Subcutaneous abdominal adipose tissue (tissue), 5 donors: ENCODE results near the gene ADAMTS16.

ENCODE experiments used
- H3K27ac ChIP-seq: one replicate; pipeline ENCODE4 v1.7.0; 2013; ENCODE audit warnings: low read depth, mild to moderate bottlenecking, inconsistent platforms, low read length, moderate library complexity
- H3K27me3 ChIP-seq, 5 donors: one replicate each; pipeline ENCODE4 v1.7.0; 2013; ENCODE audit warnings: low read length in 5 of 5, inconsistent platforms in 1 of 5; ENCODE audit not compliant: control insufficient read depth in 5 of 5, insufficient read depth in 4 of 5
- H3K36me3 ChIP-seq, 5 donors: one replicate each; pipeline ENCODE4 v1.7.0; 2013; ENCODE audit warnings: low read length in 5 of 5; ENCODE audit not compliant: control insufficient read depth in 5 of 5, insufficient read depth in 5 of 5
- H3K4me1 ChIP-seq, 5 donors: one replicate each; pipeline ENCODE4 v1.7.0; 2013; ENCODE audit warnings: low read length in 5 of 5, mild to moderate bottlenecking in 3 of 5, moderate library complexity in 1 of 5; ENCODE audit not compliant: control insufficient read depth in 5 of 5, insufficient read depth in 5 of 5
- H3K4me3 ChIP-seq, 5 donors: one replicate each; pipeline ENCODE4 v1.7.0; 2013; ENCODE audit warnings: low read length in 5 of 5, low read depth in 1 of 5
- H3K9ac ChIP-seq, 5 donors: one replicate each; pipeline ENCODE4 v1.7.0; 2013; ENCODE audit warnings: low read length in 5 of 5, mild to moderate bottlenecking in 4 of 5, moderate library complexity in 3 of 5
- H3K9me3 ChIP-seq, 5 donors: one replicate each; pipeline ENCODE4 v1.7.0; 2013; ENCODE audit warnings: low read length in 5 of 5; ENCODE audit not compliant: control insufficient read depth in 5 of 5
- donor health status: healthy.
- donor health status: healthy.
- donor health status: healthy.
- donor health status: healthy.
- donor health status: healthy.

The ADAMTS16 gene

GRCh38 chr5:5288201-5288600 lies 148.1 kb downstream of the ADAMTS16 start:
- Histone ChIP-seq H3K9ac (no peak overlapping the region), H3K9me3 (peaks cover 0 to 4% (median 0%) of the 10 kb centered on the region in 5 donors), H3K27me3 (no peaks in the 10 kb centered on the region), H3K4me3 (no peak overlapping the region), H3K27ac (no peak overlapping the region), H3K36me3 (no peaks in the 10 kb centered on the region), H3K4me1 (peaks cover 0 to 11% (median 0%) of the 10 kb centered on the region in 5 donors)

- H3K36me3 ChIP-seq: no peaks in the 10 kb centered on the region
- H3K4me3 ChIP-seq: no peak overlapping the region
- H3K4me1 ChIP-seq: peaks cover 0 to 11% (median 0%) of the 10 kb centered on the region in 5 donors
- H3K27ac ChIP-seq: no peak overlapping the region
- H3K9ac ChIP-seq: no peak overlapping the region
- no peaks in the 10 kb centered on the region for H3K9me3 ChIP-seq
- no peaks in the 10 kb centered on the region for H3K27me3 ChIP-seq
Observed at GRCh38 chr5:5289537-5289936, 149.4 kb downstream of the ADAMTS16 start.

GRCh38 chr5:5290674-5291334 lies 150.7 kb downstream of the ADAMTS16 start:
- no peaks in the 10 kb centered on the region for H3K36me3 ChIP-seq
- no peaks in the 10 kb centered on the region for H3K9me3 ChIP-seq
- H3K9ac ChIP-seq: no peak overlapping the region
- peaks cover 0 to 11% (median 0%) of the 10 kb centered on the region in 5 donors for H3K4me1 ChIP-seq
- no peaks in the 10 kb centered on the region for H3K27me3 ChIP-seq
- H3K27ac ChIP-seq: no peak overlapping the region
- H3K4me3 ChIP-seq: no peak overlapping the region

GRCh38 chr5:5291357-5291756 lies 151.2 kb downstream of the ADAMTS16 start:
- Histone ChIP-seq H3K9me3 (no peaks in the 10 kb centered on the region), H3K4me3 (no peak overlapping the region), H3K9ac (no peak overlapping the region), H3K27ac (no peak overlapping the region), H3K27me3 (no peaks in the 10 kb centered on the region), H3K36me3 (no peaks in the 10 kb centered on the region), H3K4me1 (peaks cover 0 to 11% (median 0%) of the 10 kb centered on the region in 5 donors)

GRCh38 chr5:5293029-5293428 lies 152.9 kb downstream of the ADAMTS16 start:
- H3K4me3 ChIP-seq: no peak overlapping the region
- peaks cover 0 to 11% (median 4%) of the 10 kb centered on the region in 5 donors for H3K4me1 ChIP-seq
- H3K27ac ChIP-seq: no peak overlapping the region
- no peaks in the 10 kb centered on the region for H3K36me3 ChIP-seq
- no peaks in the 10 kb centered on the region for H3K27me3 ChIP-seq
- H3K9ac ChIP-seq: no peak overlapping the region
- no peaks in the 10 kb centered on the region for H3K9me3 ChIP-seq

GRCh38 chr5:5294429-5294828 lies 154.3 kb downstream of the ADAMTS16 start:
- Histone ChIP-seq H3K9ac (no peak overlapping the region), H3K36me3 (no peaks in the 10 kb centered on the region), H3K27ac (no peak overlapping the region), H3K4me1 (peaks cover 0 to 11% (median 4%) of the 10 kb centered on the region in 5 donors), H3K4me3 (no peak overlapping the region), H3K9me3 (no peaks in the 10 kb centered on the region), H3K27me3 (no peaks in the 10 kb centered on the region)

- no peak overlapping the region for H3K4me3 ChIP-seq
- peaks cover 0 to 11% (median 4%) of the 10 kb centered on the region in 5 donors for H3K4me1 ChIP-seq
- H3K9me3 ChIP-seq: no peaks in the 10 kb centered on the region
- no peak overlapping the region for H3K27ac ChIP-seq
- H3K36me3 ChIP-seq: no peaks in the 10 kb centered on the region
- no peak overlapping the region for H3K9ac ChIP-seq
- no peaks in the 10 kb centered on the region for H3K27me3 ChIP-seq
Observed at GRCh38 chr5:5295351-5295750, 155.2 kb downstream of the ADAMTS16 start.

GRCh38 chr5:5296051-5296450 lies 155.9 kb downstream of the ADAMTS16 start:
- H3K36me3 ChIP-seq: no peaks in the 10 kb centered on the region
- H3K27me3 ChIP-seq: no peaks in the 10 kb centered on the region
- H3K4me3 ChIP-seq: no peak overlapping the region
- peaks cover 0 to 6% (median 4%) of the 10 kb centered on the region in 5 donors for H3K4me1 ChIP-seq
- no peak overlapping the region for H3K9ac ChIP-seq
- no peak overlapping the region for H3K27ac ChIP-seq
- no peaks in the 10 kb centered on the region for H3K9me3 ChIP-seq

- no peak overlapping the region for H3K9ac ChIP-seq
- no peaks in the 10 kb centered on the region for H3K27me3 ChIP-seq
- H3K9me3 ChIP-seq: peaks cover 4 to 7% (median 5%) of the 10 kb centered on the region in 5 donors
- peaks cover 0 to 4% (median 0%) of the 10 kb centered on the region in 5 donors for H3K4me1 ChIP-seq
- no peaks in the 10 kb centered on the region for H3K36me3 ChIP-seq
- no peak overlapping the region for H3K4me3 ChIP-seq
- H3K27ac ChIP-seq: no peak overlapping the region
Observed at GRCh38 chr5:5297432-5298067, 157.4 kb downstream of the ADAMTS16 start.

- Histone ChIP-seq H3K4me1 (peaks cover 0 to 4% (median 0%) of the 10 kb centered on the region in 5 donors), H3K9me3 (peaks cover 4 to 7% (median 5%) of the 10 kb centered on the region in 5 donors), H3K27ac (no peak overlapping the region), H3K36me3 (no peaks in the 10 kb centered on the region), H3K27me3 (no peaks in the 10 kb centered on the region), H3K9ac (no peak overlapping the region), H3K4me3 (no peak overlapping the region)
Observed at GRCh38 chr5:5298068-5298633, 158.0 kb downstream of the ADAMTS16 start.
